Kidney capillary endothelial cell (primary cell): ENCODE measurements around the gene U2AF2.

Experiments used
- DNase-seq: peaks from one replicate; pipeline ENCODE4 v3.0.0-alpha.2; 2018; ENCODE audit warnings: low spot score

U2AF2 gene

GRCh38 chr19:55654868-55655647, at the start of gene U2AF2:
Gene U2AF2, plus strand, starts transcription at chr19:55655035. Its CDS starts 70 bp downstream, at chr19:55655105.
- DNase-seq, result peak; percentile 89

GRCh38 chr19:55605207-55605636, 49.6 kb upstream of the U2AF2 start:
- DNase-seq, result peak; percentile 95

- peak; percentile 78 for DNase-seq
Measured at GRCh38 chr19:55605637-55606470, 49.0 kb upstream of the U2AF2 start, which contains the start of gene ZNF865. Gene ZNF865, plus strand, starts transcription at chr19:55605647. Its CDS starts 7,972 bp downstream, at chr19:55613619.

GRCh38 chr19:55606471-55606787, 48.4 kb upstream of the U2AF2 start:
- DNase-seq, result no peak

GRCh38 chr19:55606817-55607216, 48.0 kb upstream of the U2AF2 start:
- no peak for DNase-seq

GRCh38 chr19:55609326-55609725, 45.5 kb upstream of the U2AF2 start:
- no peak for DNase-seq

- DNase-seq, result no peak
Measured at GRCh38 chr19:55611300-55611982, 43.4 kb upstream of the U2AF2 start.

- DNase-seq, result no peak
Measured at GRCh38 chr19:55611983-55612645, 42.7 kb upstream of the U2AF2 start.

GRCh38 chr19:55613396-55613795, 41.4 kb upstream of the U2AF2 start:
- no peak for DNase-seq

GRCh38 chr19:55613930-55614710, 40.7 kb upstream of the U2AF2 start:
- no peak for DNase-seq

GRCh38 chr19:55614711-55615542, 39.9 kb upstream of the U2AF2 start:
- DNase-seq, result no peak

- DNase-seq, result no peak
Measured at GRCh38 chr19:55615543-55616394, 39.1 kb upstream of the U2AF2 start.

- DNase-seq, result no peak
Measured at GRCh38 chr19:55616395-55616875, 38.4 kb upstream of the U2AF2 start.

- no peak for DNase-seq
Measured at GRCh38 chr19:55617426-55617825, 37.4 kb upstream of the U2AF2 start.

GRCh38 chr19:55618426-55618825, 36.4 kb upstream of the U2AF2 start:
- DNase-seq, result no peak

- DNase-seq, result no peak
Measured at GRCh38 chr19:55619286-55619685, 35.5 kb upstream of the U2AF2 start.

GRCh38 chr19:55620410-55621204, 34.2 kb upstream of the U2AF2 start:
- no peak for DNase-seq

- DNase-seq, result no peak
Measured at GRCh38 chr19:55621205-55621672, 33.6 kb upstream of the U2AF2 start.
